Lower leg skin (tissue), 4 donors: ENCODE results near the gene MYMX. TPM values are rescaled to one million over a fixed set of nuclear protein-coding genes. Genes with fewer than 3 reads are reported as not detected.
"Not testable (repeated sequence)": the region's sequence is repeated elsewhere in the genome, so short reads cannot be mapped to it uniquely, and the experiment has no call there.

Experiments
- DNase-seq, 2 donors: peaks; one replicate each; pipeline ENCODE4 v3.0.0-alpha.2; 2019; ENCODE audit warnings: low spot score in 2 of 2
- H3K4me3 ChIP-seq: fragments of 200-600 bp; sonication (generic); 2 replicates; pipeline ENCODE4 v1.5.1; 2017; ENCODE audit warnings: mild to moderate bottlenecking, low read depth; ENCODE audit not compliant: poor library complexity, severe bottlenecking
- CTCF ChIP-seq, 3 donors: fragments of 450-650 bp; IDR thresholded peaks; one replicate each; pipeline ENCODE4 v1.5.1; 2016; ENCODE audit warnings: antibody characterized with exemption in 3 of 3, mild to moderate bottlenecking in 3 of 3, moderate library complexity in 2 of 3
- POLR2A ChIP-seq, 2 donors: fragments of 450-650 bp; IDR thresholded peaks; one replicate each; pipeline ENCODE4 v1.6.1; 2016 to 2017; ENCODE audit warnings: antibody characterized with exemption in 2 of 2, mild to moderate bottlenecking in 1 of 2, moderate library complexity in 1 of 2
- WGBS, 2 donors: methylation state at CpG; one replicate each; pipeline ENCODE4 v1.1.5; 2018; 5-methylcytosine and 5-hydroxymethylcytosine counted together
- intact Hi-C: fragments of 100-400 bp; cut with DNase I; formaldehyde crosslinking; loops from one replicate; pipeline ENCODE4 v1.15.0; 2023; ENCODE audit warnings: low total_unique reads
- total RNA-seq, 4 donors: library from RNA; depleted of rRNA; stranded (reverse); fragments of >200 nt; gene quantifications; one replicate each; pipeline ENCODE4 v1.1.0, GENCODE V29; 2016

MYMX gene
- total RNA-seq, 4 donors from 2014 or later: 0.69 TPM; not detected in 3

- no peak overlapping the region for H3K4me3 ChIP-seq
- no peak for DNase-seq
- intact Hi-C loops: no loop called here
- WGBS, 2 donors: 74 to 75% methylated on average over 9 of the region's 9 CpGs
- TF ChIP-seq POLR2A (IDR thresholded peaks at IDR 0.05) (no peak), CTCF (IDR thresholded peaks at IDR 0.05) (no peak)
Observed at GRCh38 chr6:44183783-44184182, 32.9 kb upstream of the MYMX start.

- 68 to 72% methylated on average over 7 of the region's 7 CpGs for WGBS, 2 donors
- H3K4me3 ChIP-seq, DNase-seq, intact Hi-C loops: not testable (repeated sequence)
Observed at GRCh38 chr6:44185356-44185755, 31.4 kb upstream of the MYMX start.

- DNase-seq: no peak
- TF ChIP-seq CTCF (IDR thresholded peaks at IDR 0.05) (no peak), POLR2A (IDR thresholded peaks at IDR 0.05) (no peak)
- 64 to 66% methylated on average over 9 of the region's 9 CpGs for WGBS, 2 donors
- no peak overlapping the region for H3K4me3 ChIP-seq
- intact Hi-C loops: no loop called here
Observed at GRCh38 chr6:44185953-44186634, 30.6 kb upstream of the MYMX start.

GRCh38 chr6:44186635-44187025 is 30.1 kb upstream of the MYMX start:
- intact Hi-C loops: no loop called here
- TF ChIP-seq CTCF (IDR thresholded peaks at IDR 0.05): no peak
- WGBS, 2 donors: 71 to 77% methylated on average over 7 of the region's 7 CpGs
- H3K4me3 ChIP-seq: no peak overlapping the region
- DNase-seq: no peak

GRCh38 chr6:44188819-44189218 is 27.9 kb upstream of the MYMX start:
- DNase-seq: no peak
- 76 to 84% methylated on average over 2 of the region's 2 CpGs for WGBS, 2 donors
- no peak overlapping the region for H3K4me3 ChIP-seq
- TF ChIP-seq POLR2A (IDR thresholded peaks at IDR 0.05) (no peak), CTCF (IDR thresholded peaks at IDR 0.05) (no peak)
- intact Hi-C loops: no loop called here

- no peak overlapping the region for H3K4me3 ChIP-seq
- DNase-seq: no peak
- WGBS, 2 donors: 62 to 80% methylated on average over 2 of the region's 2 CpGs
- intact Hi-C loops: no loop called here
- TF ChIP-seq POLR2A (IDR thresholded peaks at IDR 0.05) (no peak), CTCF (IDR thresholded peaks at IDR 0.05) (no peak)
Observed at GRCh38 chr6:44189257-44189656, 27.5 kb upstream of the MYMX start.
